K562 (cell line): Measurements from ENCODE around the gene FOXE1. TPM values are rescaled to one million over a fixed set of nuclear protein-coding genes. Genes with fewer than 3 reads are reported as not detected.

Source experiments
- ATAC-seq: fragments of 200-7000 bp; cut with Tn5 transposase; 3 replicates; pipeline ENCODE4 v1.9.1; 2020; ENCODE audit warnings: moderate library complexity
- BruUV-seq: library from RNA; stranded (reverse); fragments of 400-500 nt; replicated peaks from 2 replicates; lab custom pipeline; 2021; lab: Mats Ljungman, UMichigan
- CTCF ChIA-PET: fragments of 300-600 bp; formaldehyde crosslinking; extraction: SDS; loops from one replicate; lab custom pipeline; 2021; ENCODE audit warnings: low intra/inter-chr PET ratio; lab: Yijun Ruan, JAX
- POLR2A ChIA-PET: fragments of 300-600, 350-650 bp; sonication (Branson Sonifier 250); formaldehyde crosslinking; extraction: SDS; loops from one replicate; lab custom pipeline; 2021; ENCODE audit warnings: antibody characterized with exemption, inconsistent platforms; lab: Yijun Ruan, JAX
- DNase-seq, 4 experiments: peaks; one replicate each; pipeline versions ENCODE4 v3.0.0 to v3.0.0-alpha.2; 2011 to 2018; ENCODE audit warnings: low spot score in 3 of 4, mixed read lengths in 3 of 4; ENCODE audit errors: extremely low read depth in 1 of 4
- FAIRE-seq: peaks from 2 replicates; lab custom pipeline; 2011; peaks lifted over from hg19 to GRCh38; lab: Jason Lieb, UNC
- H2AFZ ChIP-seq: 2 replicates; pipeline ENCODE4 v1.6.0; 2011; ENCODE audit warnings: low read depth, low read length, control low read depth, inconsistent platforms
- H3K27ac ChIP-seq: fragments of 200-600 bp; 3 replicates; pipeline ENCODE4 v1.8.0; 2011; ENCODE audit warnings: low read depth, mild to moderate bottlenecking, control low read depth, inconsistent platforms, low read length, moderate library complexity, mixed read lengths; ENCODE audit errors: extremely low read depth
- H3K27me3 ChIP-seq, 2 experiments: fragments of 300-600 bp in 1 of 2; 2 replicates in 1 of 2; 3 replicates in 1 of 2; pipeline versions ENCODE4 v1.6.0 to v1.8.0; 2011; ENCODE audit warnings: inconsistent platforms in 2 of 2, low read length in 2 of 2, mild to moderate bottlenecking in 1 of 2, mixed read lengths in 1 of 2, moderate library complexity in 1 of 2; ENCODE audit not compliant: control insufficient read depth in 2 of 2, insufficient read depth in 2 of 2
- H3K36me3 ChIP-seq: fragments of 300-600 bp; 3 replicates; pipeline ENCODE4 v1.8.0; 2011; ENCODE audit warnings: mild to moderate bottlenecking, low read length, inconsistent platforms; ENCODE audit not compliant: control insufficient read depth, insufficient read depth
- H3K4me1 ChIP-seq, 2 experiments: fragments of 200-600 bp in 1 of 2; replicated peaks in 1 of 2; 2 replicates in 1 of 2; 3 replicates in 1 of 2; pipeline versions ENCODE4 v1.5.1 to v1.8.0; 2011; ENCODE audit warnings: inconsistent platforms in 2 of 2, low read length in 2 of 2, mild to moderate bottlenecking in 1 of 2, mixed read lengths in 1 of 2, moderate library complexity in 1 of 2; ENCODE audit not compliant: control insufficient read depth in 2 of 2, insufficient read depth in 2 of 2
- H3K4me2 ChIP-seq: 2 replicates; pipeline ENCODE4 v1.6.1; 2011; ENCODE audit warnings: low read length, control low read depth, inconsistent platforms, mixed read lengths; ENCODE audit not compliant: insufficient read depth
- H3K4me3 ChIP-seq: fragments of 200-600 bp; sonication (generic), shearing (Covaris generic); 2 replicates; pipeline ENCODE4 v1.5.1; 2016; ENCODE audit warnings: control low read depth, inconsistent platforms
- H3K79me2 ChIP-seq: fragments of 200-600 bp; 3 replicates; pipeline ENCODE4 v1.8.0; 2011; ENCODE audit warnings: low read length, inconsistent platforms; ENCODE audit not compliant: control insufficient read depth, insufficient read depth
- H3K9ac ChIP-seq, 2 experiments: 2 replicates each; pipeline versions ENCODE4 v1.6.0 to v1.6.1; 2011; ENCODE audit warnings: low read depth in 2 of 2, low read length in 2 of 2, control low read depth in 1 of 2, inconsistent platforms in 1 of 2, mild to moderate bottlenecking in 1 of 2, mixed read lengths in 1 of 2; ENCODE audit not compliant: insufficient read depth in 1 of 2
- H3K9me1 ChIP-seq: one replicate; pipeline ENCODE4 v1.6.0; 2011; ENCODE audit warnings: inconsistent platforms, mild to moderate bottlenecking, low read length, moderate library complexity; ENCODE audit not compliant: control insufficient read depth, insufficient read depth
- H3K9me3 ChIP-seq: replicated peaks from 2 replicates; pipeline ENCODE4 v1.5.1; 2011; ENCODE audit warnings: low read depth, low read length, inconsistent platforms; ENCODE audit not compliant: control insufficient read depth, insufficient read depth
- H4K20me1 ChIP-seq: replicated peaks from 2 replicates; pipeline ENCODE4 v1.6.1; 2011; ENCODE audit warnings: low read length, inconsistent platforms, mixed read lengths; ENCODE audit not compliant: control insufficient read depth, insufficient read depth
- CEBPB ChIP-seq: fragments of 450-650 bp; IDR thresholded peaks from 2 replicates; pipeline ENCODE4 v1.6.1; 2016; ENCODE audit warnings: missing genetic modification characterization, missing compliant biosample characterization
- LCOR ChIP-seq: sonication (generic); formaldehyde crosslinking; IDR thresholded peaks from 2 replicates; pipeline ENCODE4 v1.8.0; 2022; ENCODE audit warnings: mild to moderate bottlenecking, missing genetic modification reagents
- PHF8 ChIP-seq: fragments of 200-600 bp; sonication (generic); IDR thresholded peaks from 2 replicates; pipeline ENCODE4 v1.6.1; 2012; ENCODE audit warnings: mixed run types, mild to moderate bottlenecking, inconsistent platforms, low read length, moderate library complexity, borderline replicate concordance
- RBM15 ChIP-seq: fragments of 200-400 bp; formaldehyde crosslinking; IDR thresholded peaks from 2 replicates; pipeline ENCODE4 v1.6.1; 2018; ENCODE audit warnings: mild to moderate bottlenecking, low read length, moderate library complexity; ENCODE audit not compliant: insufficient read depth
- ZFX ChIP-seq: sonication (generic); formaldehyde crosslinking; IDR thresholded peaks from 2 replicates; pipeline ENCODE4 v1.8.0; 2022; ENCODE audit warnings: mild to moderate bottlenecking, missing genetic modification reagents, moderate library complexity
- WGBS: fragments of 100-300 bp; shearing (Covaris generic); methylation state at CpG from one replicate; pipeline ENCODE4 v1.1.6; 2016; ENCODE audit warnings: low coverage, mixed read lengths; ENCODE audit not compliant: insufficient coverage; ENCODE audit errors: missing lambda C conversion rate; 5-methylcytosine and 5-hydroxymethylcytosine counted together
- in situ Hi-C: fragments of 300-500 bp; cut with MboI; formaldehyde crosslinking; loops from 4 replicates; pipeline ENCODE4 v1.15.0; 2018; ENCODE audit warnings: inconsistent platforms, mixed read lengths
- intact Hi-C: fragments of 100-400 bp; cut with micrococcal nuclease; formaldehyde crosslinking; loops from 2 replicates; pipeline ENCODE4 v1.14.2; 2022
- polyA plus RNA-seq, 8 experiments: library from polyadenylated mRNA; depleted of rRNA in 4 of 8; stranded (reverse) in 5 of 8; unstranded in 3 of 8; fragments of >200 nt; fragmentation: Nextera tagmentation in 2 of 8; fragmentation: Illumina TruSeq in 1 of 8; extraction: Ambion mirVana in 2 of 8; extraction: Trizol in 1 of 8; gene quantifications; 2 replicates each; pipeline versions ENCODE4 v1.2.1 to v1.2.3, GENCODE V29; 2011 to 2014; ENCODE audit warnings: inconsistent platforms in 1 of 8, missing spikeins in 1 of 8
- total RNA-seq, 7 experiments: library from RNA; depleted of rRNA in 6 of 7; stranded (reverse); fragments of >200 nt in 6 of 7; fragmentation: Illumina TruSeq in 2 of 7; extraction: Trizol in 2 of 7; gene quantifications; 2 replicates each; pipeline versions ENCODE4 v1.2.1 to v1.2.3, GENCODE V29; 2011 to 2021; ENCODE audit warnings: low replicate concordance in 1 of 7
- TF ChIP-seq, protein P1 (sequence below): fragments of 450-650 bp; formaldehyde crosslinking; IDR thresholded peaks from 2 replicates; pipeline ENCODE4 v1.4.0; 2020; ENCODE audit warnings: mild to moderate bottlenecking, moderate library complexity
- TF ChIP-seq, protein P2 (sequence below): fragments of 250-450 bp; sonication (Bioruptor Pico); IDR thresholded peaks from 2 replicates; pipeline ENCODE4 v1.8.0; 2021; ENCODE audit warnings: moderate library complexity, mild to moderate bottlenecking, inconsistent platforms
- TF ChIP-seq, protein P3 (sequence below): sonication (generic); formaldehyde crosslinking; IDR thresholded peaks from 2 replicates; pipeline ENCODE4 v1.8.0; 2023; ENCODE audit warnings: mild to moderate bottlenecking, missing genetic modification reagents

Gene FOXE1
- total and polyA plus RNA-seq, 9 of the 15 experiments (the other 6 are each of a cell fraction or from before 2014, with no cell fraction given): not detected

DNA sequence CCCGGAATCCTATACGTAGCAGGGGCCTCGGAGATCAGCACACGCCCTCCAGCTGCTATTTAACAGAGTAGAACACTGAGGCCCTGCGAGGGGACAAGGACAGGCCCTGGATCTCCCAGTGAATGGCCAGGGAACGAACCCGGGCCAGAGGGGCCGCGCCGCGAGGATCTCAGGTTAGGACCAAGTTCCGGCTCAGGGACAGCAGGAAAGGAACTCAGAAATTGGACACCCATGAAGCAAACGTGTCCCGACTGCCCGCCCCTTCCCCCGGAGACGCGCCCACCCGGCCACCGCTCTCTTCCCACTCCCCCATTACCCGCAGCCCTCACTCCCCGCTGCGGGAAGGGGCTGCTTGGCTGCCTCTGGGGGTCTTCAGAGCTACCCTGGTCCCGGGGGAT, 1.0 kb upstream of the FOXE1 start:
- FAIRE-seq (no peak), DNase-seq (no peak), ATAC-seq (no peak)
- no peaks in the 10 kb centered on the region for H4K20me1 ChIP-seq
- H3K27ac ChIP-seq: no peak overlapping the region
- no TSS peak for BruUV-seq
- ChIA-PET POLR2A (no interaction called here), CTCF (no interaction called here)
- H3K4me2 ChIP-seq: no peak overlapping the region
- intact Hi-C loops: no loop called here
- TF ChIP-seq RBM15 (no peak), PHF8 (no peak), CEBPB (tag) (no peak), ZFX (CRISPR knock-in tag) (no peak), LCOR (no peak)
- TF ChIP-seq, protein P1, sequence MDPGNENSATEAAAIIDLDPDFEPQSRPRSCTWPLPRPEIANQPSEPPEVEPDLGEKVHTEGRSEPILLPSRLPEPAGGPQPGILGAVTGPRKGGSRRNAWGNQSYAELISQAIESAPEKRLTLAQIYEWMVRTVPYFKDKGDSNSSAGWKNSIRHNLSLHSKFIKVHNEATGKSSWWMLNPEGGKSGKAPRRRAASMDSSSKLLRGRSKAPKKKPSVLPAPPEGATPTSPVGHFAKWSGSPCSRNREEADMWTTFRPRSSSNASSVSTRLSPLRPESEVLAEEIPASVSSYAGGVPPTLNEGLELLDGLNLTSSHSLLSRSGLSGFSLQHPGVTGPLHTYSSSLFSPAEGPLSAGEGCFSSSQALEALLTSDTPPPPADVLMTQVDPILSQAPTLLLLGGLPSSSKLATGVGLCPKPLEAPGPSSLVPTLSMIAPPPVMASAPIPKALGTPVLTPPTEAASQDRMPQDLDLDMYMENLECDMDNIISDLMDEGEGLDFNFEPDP: no peak
- TF ChIP-seq, protein P2, sequence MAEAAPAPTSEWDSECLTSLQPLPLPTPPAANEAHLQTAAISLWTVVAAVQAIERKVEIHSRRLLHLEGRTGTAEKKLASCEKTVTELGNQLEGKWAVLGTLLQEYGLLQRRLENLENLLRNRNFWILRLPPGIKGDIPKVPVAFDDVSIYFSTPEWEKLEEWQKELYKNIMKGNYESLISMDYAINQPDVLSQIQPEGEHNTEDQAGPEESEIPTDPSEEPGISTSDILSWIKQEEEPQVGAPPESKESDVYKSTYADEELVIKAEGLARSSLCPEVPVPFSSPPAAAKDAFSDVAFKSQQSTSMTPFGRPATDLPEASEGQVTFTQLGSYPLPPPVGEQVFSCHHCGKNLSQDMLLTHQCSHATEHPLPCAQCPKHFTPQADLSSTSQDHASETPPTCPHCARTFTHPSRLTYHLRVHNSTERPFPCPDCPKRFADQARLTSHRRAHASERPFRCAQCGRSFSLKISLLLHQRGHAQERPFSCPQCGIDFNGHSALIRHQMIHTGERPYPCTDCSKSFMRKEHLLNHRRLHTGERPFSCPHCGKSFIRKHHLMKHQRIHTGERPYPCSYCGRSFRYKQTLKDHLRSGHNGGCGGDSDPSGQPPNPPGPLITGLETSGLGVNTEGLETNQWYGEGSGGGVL: no peak
- TF ChIP-seq, protein P3, sequence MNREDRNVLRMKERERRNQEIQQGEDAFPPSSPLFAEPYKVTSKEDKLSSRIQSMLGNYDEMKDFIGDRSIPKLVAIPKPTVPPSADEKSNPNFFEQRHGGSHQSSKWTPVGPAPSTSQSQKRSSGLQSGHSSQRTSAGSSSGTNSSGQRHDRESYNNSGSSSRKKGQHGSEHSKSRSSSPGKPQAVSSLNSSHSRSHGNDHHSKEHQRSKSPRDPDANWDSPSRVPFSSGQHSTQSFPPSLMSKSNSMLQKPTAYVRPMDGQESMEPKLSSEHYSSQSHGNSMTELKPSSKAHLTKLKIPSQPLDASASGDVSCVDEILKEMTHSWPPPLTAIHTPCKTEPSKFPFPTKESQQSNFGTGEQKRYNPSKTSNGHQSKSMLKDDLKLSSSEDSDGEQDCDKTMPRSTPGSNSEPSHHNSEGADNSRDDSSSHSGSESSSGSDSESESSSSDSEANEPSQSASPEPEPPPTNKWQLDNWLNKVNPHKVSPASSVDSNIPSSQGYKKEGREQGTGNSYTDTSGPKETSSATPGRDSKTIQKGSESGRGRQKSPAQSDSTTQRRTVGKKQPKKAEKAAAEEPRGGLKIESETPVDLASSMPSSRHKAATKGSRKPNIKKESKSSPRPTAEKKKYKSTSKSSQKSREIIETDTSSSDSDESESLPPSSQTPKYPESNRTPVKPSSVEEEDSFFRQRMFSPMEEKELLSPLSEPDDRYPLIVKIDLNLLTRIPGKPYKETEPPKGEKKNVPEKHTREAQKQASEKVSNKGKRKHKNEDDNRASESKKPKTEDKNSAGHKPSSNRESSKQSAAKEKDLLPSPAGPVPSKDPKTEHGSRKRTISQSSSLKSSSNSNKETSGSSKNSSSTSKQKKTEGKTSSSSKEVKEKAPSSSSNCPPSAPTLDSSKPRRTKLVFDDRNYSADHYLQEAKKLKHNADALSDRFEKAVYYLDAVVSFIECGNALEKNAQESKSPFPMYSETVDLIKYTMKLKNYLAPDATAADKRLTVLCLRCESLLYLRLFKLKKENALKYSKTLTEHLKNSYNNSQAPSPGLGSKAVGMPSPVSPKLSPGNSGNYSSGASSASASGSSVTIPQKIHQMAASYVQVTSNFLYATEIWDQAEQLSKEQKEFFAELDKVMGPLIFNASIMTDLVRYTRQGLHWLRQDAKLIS (CRISPR knock-in tag): no peak
- WGBS: 12% methylated on average over 19 of the region's 24 CpGs
- no peaks in the 10 kb centered on the region for H3K9me3 ChIP-seq
- no peak overlapping the region for H3K4me3 ChIP-seq
- H3K79me2 ChIP-seq: no peaks in the 10 kb centered on the region
- H3K4me1 ChIP-seq: peaks cover 0 to 14% of the 10 kb centered on the region in 2 experiments; a peak in 2 of 5 replicates
- H3K36me3 ChIP-seq: no peaks in the 10 kb centered on the region
- H3K9me1 ChIP-seq: no peaks in the 10 kb centered on the region
- peaks cover 43 to 56% of the 10 kb centered on the region in 2 experiments for H3K27me3 ChIP-seq
- H3K9ac ChIP-seq: no peak overlapping the region
- H2AFZ ChIP-seq: no peak overlapping the region
- in situ Hi-C loops: no loop called here
